HepG2 (cell line): ENCODE measurements around the gene SPRTN. TPM values are rescaled to one million over a fixed set of nuclear protein-coding genes. Genes with fewer than 3 reads are reported as not detected.

Experiments used
- ATAC-seq: fragments of 200-7000 bp; cut with Tn5 transposase; 3 replicates; pipeline ENCODE4 v1.9.1; 2020; ENCODE audit warnings: mild to moderate bottlenecking, moderate library complexity
- BruUV-seq: library from RNA; stranded (reverse); fragments of 400-500 nt; replicated peaks from 2 replicates; lab custom pipeline; 2021; lab: Mats Ljungman, UMichigan
- CTCF ChIA-PET: fragments of 300-600 bp; formaldehyde crosslinking; extraction: SDS; loops from one replicate; lab custom pipeline; 2021; ENCODE audit warnings: low total read pairs, inconsistent platforms, low intra/inter-chr PET ratio; lab: Yijun Ruan, JAX
- POLR2A ChIA-PET: fragments of 350-600 bp; sonication (Branson Sonifier 250); formaldehyde crosslinking; loops from one replicate; lab custom pipeline; 2020; ENCODE audit warnings: antibody characterized with exemption, inconsistent platforms; lab: Yijun Ruan, JAX
- DNase-seq: peaks from one replicate; pipeline ENCODE4 v3.0.0-alpha.2; 2015; ENCODE audit warnings: low spot score
- FAIRE-seq: peaks from 3 replicates; lab custom pipeline; 2011; peaks lifted over from hg19 to GRCh38; lab: Jason Lieb, UNC
- H2AFZ ChIP-seq: one replicate; pipeline ENCODE4 v1.6.1; 2011; ENCODE audit warnings: low read length, inconsistent platforms
- H3K27ac ChIP-seq: fragments of 300-600 bp; 3 replicates; pipeline ENCODE4 v1.8.0; 2011; ENCODE audit warnings: mixed run types, mild to moderate bottlenecking, mixed read lengths, low read length, inconsistent platforms; ENCODE audit not compliant: insufficient read depth; ENCODE audit errors: extremely low read length
- H3K27me3 ChIP-seq, 2 experiments: fragments of 200-600 bp in 1 of 2; 2 replicates in 1 of 2; 3 replicates in 1 of 2; pipeline versions ENCODE4 v1.6.0 to v1.8.0; 2011; ENCODE audit warnings: low read length in 2 of 2, mild to moderate bottlenecking in 2 of 2, moderate library complexity in 2 of 2, inconsistent platforms in 1 of 2; ENCODE audit not compliant: insufficient read depth in 2 of 2, control insufficient read depth in 1 of 2
- H3K36me3 ChIP-seq, 2 experiments: fragments of 200-600 bp in 1 of 2; replicated peaks in 1 of 2; 2 replicates in 1 of 2; 3 replicates in 1 of 2; pipeline versions ENCODE4 v1.5.1 to v1.8.0; 2011; ENCODE audit warnings: low read length in 2 of 2, inconsistent platforms in 1 of 2; ENCODE audit not compliant: insufficient read depth in 2 of 2, control insufficient read depth in 1 of 2
- H3K4me1 ChIP-seq: 2 replicates; pipeline ENCODE4 v1.5.1; 2012; ENCODE audit warnings: low read length, inconsistent platforms; ENCODE audit not compliant: insufficient read depth
- H3K4me2 ChIP-seq: 2 replicates; pipeline ENCODE4 v1.6.0; 2011; ENCODE audit warnings: low read depth, low read length, inconsistent platforms
- H3K4me3 ChIP-seq, 3 experiments: fragments of 200-600 bp in 1 of 3; sonication (generic), shearing (Covaris generic) in 1 of 3; replicated peaks in 1 of 3; 2 replicates each; pipeline ENCODE4 v1.5.1; 2011 to 2016; ENCODE audit warnings: low read length in 3 of 3, inconsistent platforms in 2 of 3, low read depth in 2 of 3, mild to moderate bottlenecking in 2 of 3, control low read depth in 1 of 3, mixed read lengths in 1 of 3; ENCODE audit not compliant: insufficient read depth in 1 of 3
- H3K79me2 ChIP-seq: one replicate; pipeline ENCODE4 v1.6.1; 2011; ENCODE audit warnings: low read length, inconsistent platforms; ENCODE audit not compliant: insufficient read depth
- H3K9ac ChIP-seq: 2 replicates; pipeline ENCODE4 v1.6.0; 2011; ENCODE audit warnings: mild to moderate bottlenecking, low read depth, low read length, inconsistent platforms; ENCODE audit not compliant: insufficient read depth
- H3K9me3 ChIP-seq: 2 replicates; pipeline ENCODE4 v1.5.1; 2012; ENCODE audit warnings: mild to moderate bottlenecking, low read length
- H4K20me1 ChIP-seq: 2 replicates; pipeline ENCODE4 v1.6.0; 2011; ENCODE audit warnings: inconsistent platforms, mild to moderate bottlenecking, low read length, moderate library complexity; ENCODE audit not compliant: insufficient read depth
- AGO2 ChIP-seq: fragments of 200-400 bp; formaldehyde crosslinking; optimal IDR thresholded peaks from 2 replicates; pipeline ENCODE3; 2017; ENCODE audit warnings: mild to moderate bottlenecking, low read depth, low read length, moderate library complexity
- IRF2 ChIP-seq: IDR thresholded peaks from 2 replicates; pipeline ENCODE4 v1.6.1; 2018; ENCODE audit warnings: missing genetic modification reagents, missing compliant biosample characterization
- LCORL ChIP-seq, 2 experiments: fragments of 450-650 bp in 1 of 2; sonication (generic) in 1 of 2; formaldehyde crosslinking in 1 of 2; IDR thresholded peaks; 2 replicates each; pipeline versions ENCODE4 v1.5.0 to v1.6.1; 2017 to 2020; ENCODE audit warnings: antibody characterized with exemption in 1 of 2, missing genetic modification reagents in 1 of 2
- NFE2L1 ChIP-seq: sonication (generic); formaldehyde crosslinking; IDR thresholded peaks from 2 replicates; pipeline ENCODE4 v1.4.0; 2020; ENCODE audit warnings: missing genetic modification reagents, mild to moderate bottlenecking, borderline replicate concordance
- SNAI1 ChIP-seq: sonication (generic); formaldehyde crosslinking; IDR thresholded peaks from 2 replicates; pipeline ENCODE4 v1.5.0; 2020; ENCODE audit warnings: mild to moderate bottlenecking, missing genetic modification reagents, borderline replicate concordance
- ZEB1 ChIP-seq: IDR thresholded peaks from 2 replicates; pipeline ENCODE4 v1.6.1; 2012; ENCODE audit warnings: mild to moderate bottlenecking, low read depth, inconsistent platforms; ENCODE audit not compliant: insufficient replicate concordance
- ZNF263 ChIP-seq: sonication (generic); formaldehyde crosslinking; IDR thresholded peaks from 2 replicates; pipeline ENCODE4 v1.4.0; 2020; ENCODE audit warnings: missing genetic modification reagents
- ZNF326 ChIP-seq: sonication (generic); formaldehyde crosslinking; IDR thresholded peaks from 2 replicates; pipeline ENCODE4 v1.4.0; 2020; ENCODE audit warnings: missing genetic modification reagents, borderline replicate concordance
- ZNF333 ChIP-seq: sonication (generic); formaldehyde crosslinking; IDR thresholded peaks from 2 replicates; pipeline ENCODE4 v1.4.0; 2020; ENCODE audit warnings: mild to moderate bottlenecking, missing genetic modification reagents, borderline replicate concordance
- ZNF615 ChIP-seq: sonication (generic); formaldehyde crosslinking; IDR thresholded peaks from 2 replicates; pipeline ENCODE4 v1.5.0; 2020; ENCODE audit warnings: mild to moderate bottlenecking, missing genetic modification reagents, borderline replicate concordance
- ZNF709 ChIP-seq: sonication (generic); formaldehyde crosslinking; IDR thresholded peaks from 2 replicates; pipeline ENCODE4 v1.5.0; 2020; ENCODE audit warnings: mild to moderate bottlenecking, missing genetic modification reagents
- ZNF777 ChIP-seq: sonication (generic); formaldehyde crosslinking; IDR thresholded peaks from 2 replicates; pipeline ENCODE4 v1.4.0; 2020; ENCODE audit warnings: missing genetic modification reagents
- ZNF850 ChIP-seq: sonication (generic); formaldehyde crosslinking; conservative IDR thresholded peaks from 2 replicates; pipeline ENCODE4 v1.9.0; 2021; ENCODE audit warnings: mild to moderate bottlenecking, missing genetic modification reagents
- in situ Hi-C: cut with HindIII; loops from 2 replicates; pipeline ENCODE4 v1.10.0; 2017; ENCODE audit warnings: low pct_unique_long_range_greater_than_20kb; ENCODE audit not compliant: extremely low pct_ligation_motif_present
- intact Hi-C: fragments of 100-400 bp; cut with micrococcal nuclease; formaldehyde crosslinking; loops from one replicate; pipeline ENCODE4 v1.10.0; 2022; ENCODE audit not compliant: unreplicated experiment
- polyA plus RNA-seq, 8 experiments: library from polyadenylated mRNA; depleted of rRNA in 3 of 8; stranded (reverse) in 7 of 8; unstranded in 1 of 8; fragments of >200 nt; fragmentation: Illumina TruSeq in 4 of 8; extraction: Trizol in 4 of 8; gene quantifications; 2 replicates each; pipeline versions ENCODE4 v1.2.1 to v1.2.3, GENCODE V29; 2011 to 2016; ENCODE audit warnings: low read depth in 4 of 8, missing spikeins in 1 of 8, mixed read lengths in 1 of 8; ENCODE audit not compliant: insufficient read depth in 1 of 8
- total RNA-seq, 5 experiments: library from RNA; depleted of rRNA; stranded (reverse); fragments of >200 nt; fragmentation: Illumina TruSeq; extraction: Trizol; gene quantifications; 2 replicates each; pipeline ENCODE4 v1.2.3, GENCODE V29; 2016; ENCODE audit warnings: low read depth in 1 of 5
- TF ChIP-seq, protein P1 (sequence below): IDR thresholded peaks from 2 replicates; pipeline ENCODE4 v1.6.1; 2018; ENCODE audit warnings: missing genetic modification reagents
- TF ChIP-seq, protein P2 (sequence below): sonication (generic); formaldehyde crosslinking; IDR thresholded peaks from 2 replicates; pipeline ENCODE4 v1.4.0; 2020; ENCODE audit warnings: missing genetic modification reagents
- TF ChIP-seq, protein P3 (sequence below): sonication (generic); formaldehyde crosslinking; IDR thresholded peaks from 2 replicates; pipeline ENCODE4 v1.8.0; 2023; ENCODE audit warnings: mild to moderate bottlenecking, missing genetic modification reagents

The SPRTN gene
- total and polyA plus RNA-seq, 2 of the 13 experiments (the other 11 are each of a cell fraction or from before 2014, with no cell fraction given), result 4.2 to 15.2 TPM

DNA sequence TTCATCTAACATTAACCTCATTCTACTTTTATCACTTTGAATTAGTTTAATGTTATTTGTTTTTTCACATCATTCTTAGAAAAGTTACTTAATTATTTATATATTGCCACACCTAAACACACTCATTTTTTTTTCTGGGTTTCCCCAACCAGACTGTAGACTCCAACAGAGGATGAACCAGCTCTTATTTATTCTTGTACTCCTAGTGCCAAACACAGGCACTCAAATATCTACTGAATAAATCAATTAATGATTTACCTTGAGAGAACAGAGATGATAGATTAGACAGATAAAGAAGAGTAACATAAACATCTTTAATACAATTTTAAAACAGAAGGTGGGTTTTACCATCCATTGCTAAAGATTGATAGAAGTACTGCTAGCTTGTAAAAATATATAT is 48.4 kb downstream of the SPRTN start:
- Histone ChIP-seq H3K4me1 (peaks cover 66% of the 10 kb centered on the region), H3K27ac (no peak overlapping the region), H3K9me3 (no peaks in the 10 kb centered on the region), H3K9ac (no peak overlapping the region), H2AFZ (no peak overlapping the region), H3K4me3 (no peak overlapping the region), H3K4me2 (no peak overlapping the region), H4K20me1 (peaks cover 77% of the 10 kb centered on the region), H3K79me2 (peaks cover 95% of the 10 kb centered on the region), H3K36me3 (peaks cover 3 to 24% of the 10 kb centered on the region in 2 experiments), H3K27me3 (no peaks in the 10 kb centered on the region)
- TF ChIP-seq ZNF263, result no peak
- no peak for TF ChIP-seq ZNF615 (CRISPR knock-in tag)
- no peak for TF ChIP-seq SNAI1 (CRISPR knock-in tag)
- no peak for TF ChIP-seq ZNF850 (CRISPR knock-in tag)
- no peak for TF ChIP-seq IRF2 (CRISPR knock-in tag)
- TF ChIP-seq ZNF709 (CRISPR knock-in tag), result no peak
- no peak for TF ChIP-seq ZNF326 (CRISPR knock-in tag)
- TF ChIP-seq ZNF333, result no peak
- no peak for TF ChIP-seq ZEB1
- no peak for TF ChIP-seq ZNF777 (CRISPR knock-in tag)
- TF ChIP-seq AGO2, result no peak
- TF ChIP-seq, protein P1, sequence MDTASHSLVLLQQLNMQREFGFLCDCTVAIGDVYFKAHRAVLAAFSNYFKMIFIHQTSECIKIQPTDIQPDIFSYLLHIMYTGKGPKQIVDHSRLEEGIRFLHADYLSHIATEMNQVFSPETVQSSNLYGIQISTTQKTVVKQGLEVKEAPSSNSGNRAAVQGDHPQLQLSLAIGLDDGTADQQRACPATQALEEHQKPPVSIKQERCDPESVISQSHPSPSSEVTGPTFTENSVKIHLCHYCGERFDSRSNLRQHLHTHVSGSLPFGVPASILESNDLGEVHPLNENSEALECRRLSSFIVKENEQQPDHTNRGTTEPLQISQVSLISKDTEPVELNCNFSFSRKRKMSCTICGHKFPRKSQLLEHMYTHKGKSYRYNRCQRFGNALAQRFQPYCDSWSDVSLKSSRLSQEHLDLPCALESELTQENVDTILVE, result no peak
- no peak for TF ChIP-seq LCORL (IDR thresholded peaks at IDR 0.05)
- TF ChIP-seq LCORL (CRISPR knock-in tag; IDR thresholded peaks at IDR 0.05), result no peak
- TF ChIP-seq, protein P2, sequence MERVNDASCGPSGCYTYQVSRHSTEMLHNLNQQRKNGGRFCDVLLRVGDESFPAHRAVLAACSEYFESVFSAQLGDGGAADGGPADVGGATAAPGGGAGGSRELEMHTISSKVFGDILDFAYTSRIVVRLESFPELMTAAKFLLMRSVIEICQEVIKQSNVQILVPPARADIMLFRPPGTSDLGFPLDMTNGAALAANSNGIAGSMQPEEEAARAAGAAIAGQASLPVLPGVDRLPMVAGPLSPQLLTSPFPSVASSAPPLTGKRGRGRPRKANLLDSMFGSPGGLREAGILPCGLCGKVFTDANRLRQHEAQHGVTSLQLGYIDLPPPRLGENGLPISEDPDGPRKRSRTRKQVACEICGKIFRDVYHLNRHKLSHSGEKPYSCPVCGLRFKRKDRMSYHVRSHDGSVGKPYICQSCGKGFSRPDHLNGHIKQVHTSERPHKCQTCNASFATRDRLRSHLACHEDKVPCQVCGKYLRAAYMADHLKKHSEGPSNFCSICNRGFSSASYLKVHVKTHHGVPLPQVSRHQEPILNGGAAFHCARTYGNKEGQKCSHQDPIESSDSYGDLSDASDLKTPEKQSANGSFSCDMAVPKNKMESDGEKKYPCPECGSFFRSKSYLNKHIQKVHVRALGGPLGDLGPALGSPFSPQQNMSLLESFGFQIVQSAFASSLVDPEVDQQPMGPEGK (CRISPR knock-in tag), result no peak
- no peak for TF ChIP-seq NFE2L1 (CRISPR knock-in tag)
- TF ChIP-seq, protein P3, sequence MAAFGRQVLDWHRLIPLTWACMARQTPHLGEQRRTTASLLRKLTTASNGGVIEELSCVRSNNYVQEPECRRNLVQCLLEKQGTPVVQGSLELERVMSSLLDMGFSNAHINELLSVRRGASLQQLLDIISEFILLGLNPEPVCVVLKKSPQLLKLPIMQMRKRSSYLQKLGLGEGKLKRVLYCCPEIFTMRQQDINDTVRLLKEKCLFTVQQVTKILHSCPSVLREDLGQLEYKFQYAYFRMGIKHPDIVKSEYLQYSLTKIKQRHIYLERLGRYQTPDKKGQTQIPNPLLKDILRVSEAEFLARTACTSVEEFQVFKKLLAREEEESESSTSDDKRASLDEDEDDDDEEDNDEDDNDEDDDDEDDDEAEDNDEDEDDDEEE (CRISPR knock-in tag), result no peak
- DNase-seq (no peak), ATAC-seq (no peak), FAIRE-seq (no peak)
- ChIA-PET POLR2A (interaction anchor here (1.6 kb wide), 1 partner anchor 142 kb away, joined by 3 read pairs; the partner anchor contains the start of gene TSNAX), CTCF (no interaction called here)
- intact Hi-C loops, result no loop called here
- BruUV-seq, result no TSS peak
- in situ Hi-C loops, result no loop called here
